MM.1S (cell line): ENCODE results near the gene GOT1.

Source experiments
- DNase-seq: peaks from one replicate; pipeline ENCODE4 v3.0.0-alpha.2; 2015
- H2AFZ ChIP-seq: fragments of 300-600 bp; sonication (generic); 2 replicates; pipeline ENCODE4 v1.6.0; 2016; ENCODE audit warnings: antibody characterized with exemption, low read length
- H3F3A ChIP-seq: fragments of 300-600 bp; sonication (generic); 2 replicates; pipeline ENCODE4 v1.6.1; 2016; ENCODE audit warnings: mild to moderate bottlenecking, antibody characterized with exemption, low read length, moderate library complexity, mixed read lengths; ENCODE audit not compliant: insufficient read depth
- H3K27ac ChIP-seq: fragments of 300-600 bp; sonication (generic); 2 replicates; pipeline ENCODE4 v1.5.1; 2016; ENCODE audit warnings: mild to moderate bottlenecking, low read length
- H3K27me3 ChIP-seq: fragments of 300-600 bp; sonication (generic); replicated peaks from 2 replicates; pipeline ENCODE4 v1.6.0; 2016; ENCODE audit warnings: low read length; ENCODE audit not compliant: insufficient read depth
- H3K36me3 ChIP-seq: fragments of 300-600 bp; sonication (generic); replicated peaks from 2 replicates; pipeline ENCODE4 v1.6.1; 2016; ENCODE audit warnings: mild to moderate bottlenecking, low read length, mixed read lengths; ENCODE audit not compliant: insufficient read depth
- H3K4me1 ChIP-seq: fragments of 300-600 bp; sonication (generic); 2 replicates; pipeline ENCODE4 v1.6.1; 2016; ENCODE audit warnings: low read length, mixed read lengths
- H3K4me2 ChIP-seq: fragments of 300-600 bp; sonication (generic); 2 replicates; pipeline ENCODE4 v1.6.0; 2016; ENCODE audit warnings: low read depth, low read length
- H3K4me3 ChIP-seq: fragments of 300-600 bp; sonication (generic); 2 replicates; pipeline ENCODE4 v1.5.1; 2016; ENCODE audit warnings: low read length, mixed read lengths
- H3K79me2 ChIP-seq: fragments of 300-600 bp; sonication (generic); 2 replicates; pipeline ENCODE4 v1.6.1; 2016; ENCODE audit warnings: mixed run types, low read length, mixed read lengths
- H3K9ac ChIP-seq: fragments of 300-600 bp; sonication (generic); 2 replicates; pipeline ENCODE4 v1.6.1; 2016; ENCODE audit warnings: low read length, mixed read lengths
- H3K9me2 ChIP-seq: fragments of 300-600 bp; sonication (generic); replicated peaks from 2 replicates; pipeline ENCODE4 v1.6.1; 2016; ENCODE audit warnings: mild to moderate bottlenecking, low read length, mixed read lengths; ENCODE audit not compliant: insufficient read depth
- H3K9me3 ChIP-seq: fragments of 300-600 bp; sonication (generic); replicated peaks from 2 replicates; pipeline ENCODE4 v1.6.1; 2016; ENCODE audit warnings: mild to moderate bottlenecking, low read length, mixed read lengths; ENCODE audit not compliant: insufficient read depth
- H4K20me1 ChIP-seq: fragments of 300-600 bp; sonication (generic); 2 replicates; pipeline ENCODE4 v1.6.1; 2016; ENCODE audit warnings: mild to moderate bottlenecking, low read length, moderate library complexity, mixed read lengths; ENCODE audit not compliant: insufficient read depth
- EZH2 ChIP-seq: fragments of 300-600 bp; sonication (generic); optimal IDR thresholded peaks from 2 replicates; pipeline ENCODE3; 2017; ENCODE audit warnings: low read depth, mild to moderate bottlenecking, antibody characterized with exemption, low read length, mixed read lengths
- EZH2phosphoT487 ChIP-seq: fragments of 300-600 bp; sonication (generic); IDR thresholded peaks from 2 replicates; pipeline ENCODE4 v1.6.1; 2018; ENCODE audit warnings: antibody characterized with exemption, low read length
- TF ChIP-seq, protein P1 (sequence below): fragments of 300-600 bp; sonication (generic); IDR thresholded peaks from 2 replicates; pipeline ENCODE4 v1.5.1; 2016; ENCODE audit warnings: antibody characterized with exemption, low read length, mixed read lengths

Gene GOT1

DNA sequence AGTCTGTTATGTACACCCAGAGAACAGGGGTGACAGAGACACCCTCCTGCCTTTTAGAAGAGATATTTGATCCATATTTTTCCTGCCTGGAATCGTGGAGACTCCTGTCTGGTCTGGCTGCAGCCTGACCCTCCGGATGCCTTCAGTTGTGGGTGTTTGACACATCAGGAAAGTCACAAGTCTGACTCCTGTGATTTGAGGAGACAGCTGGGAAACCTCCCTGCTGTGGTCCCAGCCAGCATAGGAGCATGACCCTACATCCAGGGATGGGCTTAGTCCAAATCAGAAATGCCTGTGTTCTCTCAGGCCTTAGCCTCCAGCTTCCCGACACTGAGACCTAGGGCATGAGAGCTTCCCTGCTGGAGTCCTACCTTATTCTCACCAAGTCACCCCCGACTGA lies 43.4 kb downstream of the GOT1 start:
- H4K20me1 ChIP-seq, result no peaks in the 10 kb centered on the region
- H3K9me3 ChIP-seq, result no peaks in the 10 kb centered on the region
- H3K4me3 ChIP-seq, result no peak overlapping the region
- H3K9ac ChIP-seq, result no peak overlapping the region
- H3K36me3 ChIP-seq, result no peaks in the 10 kb centered on the region
- no peak overlapping the region for H2AFZ ChIP-seq
- peaks cover 34% of the 10 kb centered on the region for H3K4me1 ChIP-seq
- H3K27me3 ChIP-seq, result no peaks in the 10 kb centered on the region
- TF ChIP-seq, protein P1, sequence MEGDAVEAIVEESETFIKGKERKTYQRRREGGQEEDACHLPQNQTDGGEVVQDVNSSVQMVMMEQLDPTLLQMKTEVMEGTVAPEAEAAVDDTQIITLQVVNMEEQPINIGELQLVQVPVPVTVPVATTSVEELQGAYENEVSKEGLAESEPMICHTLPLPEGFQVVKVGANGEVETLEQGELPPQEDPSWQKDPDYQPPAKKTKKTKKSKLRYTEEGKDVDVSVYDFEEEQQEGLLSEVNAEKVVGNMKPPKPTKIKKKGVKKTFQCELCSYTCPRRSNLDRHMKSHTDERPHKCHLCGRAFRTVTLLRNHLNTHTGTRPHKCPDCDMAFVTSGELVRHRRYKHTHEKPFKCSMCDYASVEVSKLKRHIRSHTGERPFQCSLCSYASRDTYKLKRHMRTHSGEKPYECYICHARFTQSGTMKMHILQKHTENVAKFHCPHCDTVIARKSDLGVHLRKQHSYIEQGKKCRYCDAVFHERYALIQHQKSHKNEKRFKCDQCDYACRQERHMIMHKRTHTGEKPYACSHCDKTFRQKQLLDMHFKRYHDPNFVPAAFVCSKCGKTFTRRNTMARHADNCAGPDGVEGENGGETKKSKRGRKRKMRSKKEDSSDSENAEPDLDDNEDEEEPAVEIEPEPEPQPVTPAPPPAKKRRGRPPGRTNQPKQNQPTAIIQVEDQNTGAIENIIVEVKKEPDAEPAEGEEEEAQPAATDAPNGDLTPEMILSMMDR, result no peak
- TF ChIP-seq EZH2 (no peak), EZH2phosphoT487 (no peak)
- H3K9me2 ChIP-seq, result no peaks in the 10 kb centered on the region
- H3K27ac ChIP-seq, result no peak overlapping the region
- peaks cover 4% of the 10 kb centered on the region; the same call in 1 of the 2 replicates for H3F3A ChIP-seq
- H3K4me2 ChIP-seq, result no peak overlapping the region
- no peaks in the 10 kb centered on the region for H3K79me2 ChIP-seq
- DNase-seq, result no peak

DNA sequence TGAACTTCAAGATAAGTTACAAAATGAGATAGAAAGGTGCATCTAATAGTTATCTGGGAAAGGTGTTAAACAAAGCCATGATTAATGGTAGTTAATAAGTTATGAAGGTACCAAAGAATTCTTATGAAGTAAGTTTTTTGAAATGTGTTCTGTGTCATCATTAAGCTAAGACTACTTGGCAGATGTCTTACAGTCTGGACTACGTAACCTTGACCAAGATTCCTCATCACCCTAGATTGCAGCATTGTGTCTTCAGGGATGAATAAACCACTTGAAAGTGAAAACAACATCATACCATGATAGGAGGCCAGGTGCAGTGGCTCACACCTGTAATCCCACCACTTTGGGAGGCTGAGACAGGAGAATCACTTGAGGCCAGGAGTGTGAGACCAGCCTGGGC lies 48.2 kb downstream of the GOT1 start:
- H3K9me3 ChIP-seq, result no peaks in the 10 kb centered on the region
- no peak overlapping the region for H3K9ac ChIP-seq
- no peaks in the 10 kb centered on the region for H4K20me1 ChIP-seq
- no peaks in the 10 kb centered on the region for H3K36me3 ChIP-seq
- H3F3A ChIP-seq, result peaks cover 4% of the 10 kb centered on the region; the same call in 1 of the 2 replicates
- no peak overlapping the region for H3K27ac ChIP-seq
- no peak overlapping the region for H3K4me2 ChIP-seq
- no peaks in the 10 kb centered on the region for H3K27me3 ChIP-seq
- H3K9me2 ChIP-seq, result no peaks in the 10 kb centered on the region
- H2AFZ ChIP-seq, result no peak overlapping the region
- DNase-seq, result peak; percentile 26
- H3K4me3 ChIP-seq, result no peak overlapping the region
- no peaks in the 10 kb centered on the region for H3K79me2 ChIP-seq
- peaks cover 28% of the 10 kb centered on the region for H3K4me1 ChIP-seq
- TF ChIP-seq EZH2 (no peak), EZH2phosphoT487 (no peak)
- TF ChIP-seq, protein P1, result no peak

GRCh38 chr10:99375426-99375825 lies 55.0 kb downstream of the GOT1 start:
- H3K36me3 ChIP-seq, result no peaks in the 10 kb centered on the region
- DNase-seq, result no peak

More at GRCh38 chr10:99375426-99375825, 55.0 kb downstream of the GOT1 start:
- H2AFZ ChIP-seq, result no peak overlapping the region
- no peaks in the 10 kb centered on the region for H3K79me2 ChIP-seq
- peaks cover 33% of the 10 kb centered on the region for H3K27me3 ChIP-seq
- H3K9ac ChIP-seq, result no peak overlapping the region
- TF ChIP-seq EZH2 (no peak), EZH2phosphoT487 (no peak)
- TF ChIP-seq, protein P1, result no peak
- no peaks in the 10 kb centered on the region for H3K9me2 ChIP-seq
- no peaks in the 10 kb centered on the region for H3K9me3 ChIP-seq
- peaks cover 12% of the 10 kb centered on the region for H3K4me1 ChIP-seq
- H3F3A ChIP-seq, result no peaks in the 10 kb centered on the region
- H3K27ac ChIP-seq, result no peak overlapping the region
- H3K4me3 ChIP-seq, result no peak overlapping the region
- H4K20me1 ChIP-seq, result no peaks in the 10 kb centered on the region
- no peak overlapping the region for H3K4me2 ChIP-seq
